Stimulated activated CD8-positive, alpha-beta memory T cell treated with anti-CD3 and anti-CD28 coated beads, Interleukin-12 subunit alpha, Interleukin-12 subunit beta, amount 100 ng/mL, for 4 hours (primary cell): ENCODE data around the gene C1S.
"Not testable (repeated sequence)": the region's sequence is repeated elsewhere in the genome, so short reads cannot be mapped to it uniquely, and the experiment has no call there.

Source experiments
- DNase-seq: peaks from one replicate; pipeline ENCODE4 v3.0.0-alpha.2; 2020; ENCODE audit warnings: low read depth

The C1S gene

GRCh38 chr12:7046383-7047105, 14.0 kb upstream of the C1S start:
- no peak for DNase-seq

GRCh38 chr12:7047306-7047705, 13.2 kb upstream of the C1S start:
- no peak for DNase-seq

DNA sequence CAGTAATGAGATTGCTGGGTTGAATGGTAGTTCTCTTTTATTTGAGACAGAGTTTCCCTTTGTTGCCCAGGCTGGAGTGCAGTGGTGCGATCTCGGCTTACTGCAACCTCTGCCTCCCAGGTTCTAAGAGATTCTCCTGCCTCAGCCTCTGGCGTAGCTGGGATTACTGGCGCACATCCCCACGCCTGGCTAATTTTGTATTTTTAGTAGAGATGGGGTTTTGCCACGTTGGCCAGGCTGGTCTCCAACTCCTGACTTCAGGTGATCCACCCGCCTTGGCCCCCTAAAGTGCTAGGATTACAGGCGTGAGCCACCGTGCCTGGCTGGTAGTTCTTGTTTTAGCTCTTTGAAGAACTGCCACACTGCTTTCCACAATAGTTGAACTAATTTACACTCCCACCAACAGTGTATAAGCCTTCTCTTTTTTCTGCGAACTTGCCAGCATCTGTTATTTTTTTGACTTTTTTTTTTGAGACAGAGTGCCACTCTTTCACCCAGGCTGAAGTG, 11.0 kb upstream of the C1S start:
- DNase-seq: not testable (repeated sequence)

GRCh38 chr12:7049973-7050372, 10.5 kb upstream of the C1S start:
- not testable (repeated sequence) for DNase-seq

GRCh38 chr12:7054925-7055324, 5.6 kb upstream of the C1S start:
- DNase-seq: no peak

GRCh38 chr12:7055736-7056135, 4.8 kb upstream of the C1S start:
- DNase-seq: not testable (repeated sequence)

DNA sequence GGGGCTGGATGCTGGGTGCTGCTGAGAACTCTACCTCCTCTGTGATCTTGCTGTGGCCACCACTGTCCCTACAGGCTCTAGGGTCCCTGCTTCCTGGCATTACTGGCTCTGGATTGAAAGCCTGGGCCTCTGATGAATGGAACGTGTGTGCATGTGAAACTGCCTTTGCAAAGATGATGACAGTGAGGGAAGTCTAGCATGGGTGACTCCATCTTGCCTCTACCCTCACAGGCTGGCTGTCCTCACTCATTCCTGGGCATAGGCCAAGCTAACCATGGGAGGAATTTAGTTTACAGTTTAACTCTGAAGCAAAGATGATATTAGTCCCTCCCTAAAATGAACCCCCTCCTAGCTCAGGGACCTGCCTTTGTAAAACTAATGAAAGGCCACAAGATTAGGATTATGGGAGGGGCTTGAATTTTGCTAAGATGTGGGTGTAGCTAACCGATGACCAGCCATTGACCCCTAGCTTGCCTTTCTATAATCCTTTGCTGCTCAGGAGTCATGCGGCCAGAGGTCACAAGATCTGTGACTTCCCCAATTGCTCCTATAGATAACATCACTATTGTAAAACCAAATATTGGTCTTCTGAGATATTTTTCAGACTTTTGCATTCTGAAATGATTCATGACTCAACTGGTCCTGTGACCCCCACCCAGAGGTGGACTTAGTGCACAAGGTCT, 2.2 kb upstream of the C1S start:
- DNase-seq: no peak

- DNase-seq: no peak
These were observed 1.6 kb upstream of the C1S start for GRCh38 chr12:7058850-7059395.

- no peak for DNase-seq
These were observed 738 bp upstream of the C1S start for GRCh38 chr12:7059780-7060179.

- DNase-seq: no peak
These were observed 620 bp downstream of the C1S start for GRCh38 chr12:7061138-7061537.

- no peak for DNase-seq
These were observed 1.1 kb downstream of the C1S start for GRCh38 chr12:7061596-7061995.

DNA sequence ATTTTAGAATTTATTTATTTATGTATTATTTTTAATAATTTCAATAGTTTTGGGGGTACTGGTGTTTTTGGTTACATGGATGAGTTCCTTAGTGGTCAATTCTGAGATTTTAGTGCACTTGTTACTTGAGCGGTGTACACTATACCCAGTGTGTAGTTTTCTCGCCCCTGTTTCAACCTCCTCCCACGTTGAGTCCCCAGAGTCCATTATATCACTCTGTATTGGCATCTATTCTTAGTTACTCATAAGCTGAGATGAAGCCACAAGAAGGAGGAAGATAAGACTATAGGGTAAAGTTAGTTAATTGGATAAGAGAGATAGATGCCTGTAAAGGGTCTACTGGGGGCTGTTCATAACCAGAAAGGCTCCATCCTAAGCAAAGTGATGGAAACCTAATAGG, 4.0 kb downstream of the C1S start:
- DNase-seq: no peak

DNA sequence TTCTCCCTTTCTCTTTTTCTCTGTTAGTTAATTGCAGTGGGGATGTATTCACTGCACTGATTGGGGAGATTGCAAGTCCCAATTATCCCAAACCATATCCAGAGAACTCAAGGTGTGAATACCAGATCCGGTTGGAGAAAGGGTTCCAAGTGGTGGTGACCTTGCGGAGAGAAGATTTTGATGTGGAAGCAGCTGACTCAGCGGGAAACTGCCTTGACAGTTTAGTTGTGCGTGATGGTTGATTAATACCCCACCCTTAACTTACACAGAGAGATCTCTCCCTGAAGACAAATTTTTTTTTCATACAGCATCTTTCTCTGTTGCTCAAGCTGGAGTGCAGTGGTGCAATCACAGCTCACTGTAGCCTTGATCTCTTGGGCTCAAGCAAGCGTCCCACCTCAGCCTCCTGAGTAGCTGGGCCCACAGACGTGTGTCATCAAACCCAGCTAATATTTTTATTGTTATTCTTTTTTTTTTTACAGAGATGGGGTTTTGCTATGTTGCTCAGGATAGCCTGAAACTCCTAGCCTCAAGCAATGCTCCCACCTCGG, 4.6 kb downstream of the C1S start:
- no peak for DNase-seq

DNA sequence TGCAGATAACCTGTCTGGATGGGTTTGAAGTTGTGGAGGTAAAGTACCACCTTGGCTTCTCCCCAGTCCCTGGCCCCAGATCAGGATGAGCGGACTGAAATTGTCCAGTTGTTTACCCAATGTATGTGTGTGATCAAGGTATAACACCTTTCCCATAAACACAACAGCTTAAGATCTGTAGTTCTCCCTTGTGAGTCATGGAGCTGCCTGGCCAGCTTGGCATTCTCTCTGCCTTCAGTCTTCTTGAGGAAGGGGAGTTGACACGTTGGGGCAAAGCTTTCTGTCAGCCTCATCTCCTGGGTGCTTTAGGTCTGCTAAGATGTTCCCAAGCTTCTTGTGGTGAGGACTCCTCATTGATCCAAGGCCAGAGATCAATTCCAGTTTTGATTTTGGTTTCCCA, 6.1 kb downstream of the C1S start:
- no peak for DNase-seq

GRCh38 chr12:7067096-7067495, 6.6 kb downstream of the C1S start:
- DNase-seq: no peak

- no peak for DNase-seq
These were observed 7.9 kb downstream of the C1S start for GRCh38 chr12:7068240-7068993.

- DNase-seq: no peak
These were observed 8.5 kb downstream of the C1S start for GRCh38 chr12:7068994-7069346.

- DNase-seq: no peak
These were observed 8.9 kb downstream of the C1S start for GRCh38 chr12:7069386-7069785.

GRCh38 chr12:7072035-7072434, 11.5 kb downstream of the C1S start:
- DNase-seq: no peak

GRCh38 chr12:7072554-7072953, 12.0 kb downstream of the C1S start:
- DNase-seq: no peak

- no peak for DNase-seq
These were observed 13.4 kb downstream of the C1S start for GRCh38 chr12:7073946-7074345.

- no peak for DNase-seq
These were observed 15.0 kb downstream of the C1S start for GRCh38 chr12:7075518-7075917.
